Epithelial cell of alveolus of lung (primary cell): Measurements from ENCODE around the gene NUP153. TPM values are rescaled to one million over a fixed set of nuclear protein-coding genes. Genes with fewer than 3 reads are reported as not detected.

ENCODE experiments used
- total RNA-seq: library from RNA; depleted of rRNA; stranded (reverse); fragments of >200 nt; gene quantifications from 2 replicates; pipeline ENCODE4 v1.2.1, GENCODE V29; 2015

Gene NUP153
- 27.1 and 27.3 TPM in 2 replicates for total RNA-seq

GRCh38 chr6:17706580-17707370 is at the start of gene NUP153:
TSS of gene NUP153 (minus strand) at chr6:17706925. CDS start at chr6:17706387, 538 bp downstream.

GRCh38 chr6:17599877-17600526 is 106.7 kb downstream of the NUP153 start, which contains the start of gene FAM8A1:
TSS of gene FAM8A1 (plus strand) at chr6:17600302. CDS start at chr6:17600410, 108 bp downstream.

Other genes with a start within 250 kb of the NUP153 start
- gene FAM8A1, start 106.6 kb downstream of the NUP153 start, total RNA-seq = 15.3 and 38.7 TPM in 2 replicates